Rectal smooth muscle tissue (tissue), 1 donor: Measurements from ENCODE around the gene MRNIP.
A peak's percentile ranks its signal among the peaks of the same experiment; 100 is the strongest.

ENCODE experiments used
- H3K27ac ChIP-seq: one replicate; pipeline ENCODE4 v1.7.0; 2013; ENCODE audit warnings: low read depth, low read length, inconsistent platforms
- H3K27me3 ChIP-seq: one replicate; pipeline ENCODE4 v1.7.0; 2013; ENCODE audit warnings: low read length; ENCODE audit not compliant: control insufficient read depth, insufficient read depth
- H3K36me3 ChIP-seq: one replicate; pipeline ENCODE4 v1.7.0; 2013; ENCODE audit warnings: low read length; ENCODE audit not compliant: control insufficient read depth, insufficient read depth
- H3K4me1 ChIP-seq: one replicate; pipeline ENCODE4 v1.7.0; 2013; ENCODE audit warnings: low read length; ENCODE audit not compliant: control insufficient read depth, insufficient read depth
- H3K4me3 ChIP-seq: one replicate; pipeline ENCODE4 v1.7.0; 2013; ENCODE audit warnings: low read length
- H3K9ac ChIP-seq: one replicate; pipeline ENCODE4 v1.7.0; 2013; ENCODE audit warnings: low read length

The MRNIP gene

GRCh38 chr5:179858586-179859427 lies at the start of gene MRNIP:
TSS of gene MRNIP (minus strand) at chr5:179858817. CDS start at chr5:179858796, 21 bp downstream.
- H3K27ac ChIP-seq = peak within 1 kb of the TSS; percentile 96
- H3K4me3 ChIP-seq = peak within 1 kb of the TSS; percentile 98
- H3K36me3 ChIP-seq = peaks cover 13% of the 10 kb centered on the region
- H3K4me1 ChIP-seq = peaks cover 3% of the 10 kb centered on the region
- no peaks in the 10 kb centered on the region for H3K27me3 ChIP-seq
- peak within 1 kb of the TSS; percentile 78 for H3K9ac ChIP-seq

GRCh38 chr5:179907556-179908324 lies 49.1 kb upstream of the MRNIP start, which contains the start of gene TBC1D9B:
TSS of gene TBC1D9B (minus strand) at chr5:179907897. CDS start at chr5:179907821, 76 bp downstream.
- Histone ChIP-seq H3K27me3 (no peaks in the 10 kb centered on the region), H3K36me3 (peaks cover 18% of the 10 kb centered on the region), H3K9ac (peak within 1 kb of the TSS; percentile 35), H3K27ac (peak within 1 kb of the TSS; percentile 63), H3K4me1 (peaks cover 6% of the 10 kb centered on the region), H3K4me3 (peak within 1 kb of the TSS; percentile 73)

GRCh38 chr5:179906795-179907555 lies 48.4 kb upstream of the MRNIP start:
- peak overlapping the region; percentile 34 for H3K27ac ChIP-seq
- peaks cover 6% of the 10 kb centered on the region for H3K4me1 ChIP-seq
- H3K27me3 ChIP-seq = no peaks in the 10 kb centered on the region
- H3K9ac ChIP-seq = no peak overlapping the region
- peaks cover 18% of the 10 kb centered on the region for H3K36me3 ChIP-seq
- peak overlapping the region; percentile 63 for H3K4me3 ChIP-seq

GRCh38 chr5:179906294-179906794 lies 47.7 kb upstream of the MRNIP start:
- Histone ChIP-seq H3K4me3 (peak overlapping the region; percentile 63), H3K27ac (peak overlapping the region; percentile 34), H3K36me3 (peaks cover 18% of the 10 kb centered on the region), H3K4me1 (peaks cover 6% of the 10 kb centered on the region), H3K9ac (no peak overlapping the region), H3K27me3 (no peaks in the 10 kb centered on the region)

GRCh38 chr5:179905161-179905560 lies 46.5 kb upstream of the MRNIP start:
- Histone ChIP-seq H3K4me3 (no peak overlapping the region), H3K4me1 (peaks cover 6% of the 10 kb centered on the region), H3K27ac (no peak overlapping the region), H3K36me3 (peaks cover 18% of the 10 kb centered on the region), H3K9ac (no peak overlapping the region), H3K27me3 (no peaks in the 10 kb centered on the region)

GRCh38 chr5:179904463-179905160 lies 46.0 kb upstream of the MRNIP start:
- no peak overlapping the region for H3K27ac ChIP-seq

GRCh38 chr5:179902763-179903158 lies 44.1 kb upstream of the MRNIP start:
- Histone ChIP-seq H3K27ac (no peak overlapping the region), H3K4me1 (peaks cover 6% of the 10 kb centered on the region), H3K36me3 (peaks cover 30% of the 10 kb centered on the region)

More at GRCh38 chr5:179904463-179905160, 46.0 kb upstream of the MRNIP start:
- H3K4me3 ChIP-seq = no peak overlapping the region
- peaks cover 19% of the 10 kb centered on the region for H3K36me3 ChIP-seq
- peaks cover 6% of the 10 kb centered on the region for H3K4me1 ChIP-seq
- H3K9ac ChIP-seq = no peak overlapping the region
- H3K27me3 ChIP-seq = no peaks in the 10 kb centered on the region

GRCh38 chr5:179901915-179902762 lies 43.5 kb upstream of the MRNIP start:
- H3K27ac ChIP-seq = no peak overlapping the region
- H3K9ac ChIP-seq = no peak overlapping the region
- H3K36me3 ChIP-seq = peaks cover 32% of the 10 kb centered on the region
- no peak overlapping the region for H3K4me3 ChIP-seq
- H3K27me3 ChIP-seq = no peaks in the 10 kb centered on the region
- peaks cover 6% of the 10 kb centered on the region for H3K4me1 ChIP-seq

More at GRCh38 chr5:179902763-179903158, 44.1 kb upstream of the MRNIP start:
- Histone ChIP-seq H3K27me3 (no peaks in the 10 kb centered on the region), H3K9ac (no peak overlapping the region), H3K4me3 (no peak overlapping the region)

- Histone ChIP-seq H3K4me1 (peaks cover 1% of the 10 kb centered on the region), H3K36me3 (peaks cover 32% of the 10 kb centered on the region), H3K27ac (no peak overlapping the region), H3K9ac (no peak overlapping the region), H3K27me3 (no peaks in the 10 kb centered on the region), H3K4me3 (no peak overlapping the region)
These were observed 42.8 kb upstream of the MRNIP start for GRCh38 chr5:179901462-179901861.

- no peak overlapping the region for H3K27ac ChIP-seq
- H3K36me3 ChIP-seq = peaks cover 32% of the 10 kb centered on the region
These were observed 42.1 kb upstream of the MRNIP start for GRCh38 chr5:179900711-179901110.

GRCh38 chr5:179900206-179900605 lies 41.6 kb upstream of the MRNIP start:
- no peak overlapping the region for H3K4me3 ChIP-seq
- peaks cover 34% of the 10 kb centered on the region for H3K36me3 ChIP-seq
- H3K4me1 ChIP-seq = no peaks in the 10 kb centered on the region
- H3K27ac ChIP-seq = no peak overlapping the region
- no peaks in the 10 kb centered on the region for H3K27me3 ChIP-seq
- H3K9ac ChIP-seq = no peak overlapping the region

More at GRCh38 chr5:179900711-179901110, 42.1 kb upstream of the MRNIP start:
- no peaks in the 10 kb centered on the region for H3K27me3 ChIP-seq
- H3K9ac ChIP-seq = no peak overlapping the region
- H3K4me1 ChIP-seq = no peaks in the 10 kb centered on the region
- no peak overlapping the region for H3K4me3 ChIP-seq
